Thoracic aorta (tissue), 2 donors: Measurements from ENCODE around the gene LRRC56. TPM values are rescaled to one million over a fixed set of nuclear protein-coding genes. Genes with fewer than 3 reads are reported as not detected.

Experiments
- ATAC-seq: fragments of 150-250 bp; one replicate; pipeline ENCODE4 v1.8.0; 2017; ENCODE audit warnings: low read depth; ENCODE audit not compliant: insufficient number of reproducible peaks, low FRiP score
- DNase-seq: peaks from one replicate; pipeline ENCODE4 v3.0.0-alpha.2; 2020; ENCODE audit warnings: low spot score
- H3K27ac ChIP-seq, 2 donors: fragments of 200-600 bp; sonication (generic); 1 replicate in 1 of 2; 2 replicates in 1 of 2; pipeline ENCODE4 v1.5.1; 2016; ENCODE audit warnings: mild to moderate bottlenecking in 2 of 2, moderate library complexity in 2 of 2
- H3K27me3 ChIP-seq: fragments of 200-600 bp; sonication (generic); replicated peaks from 2 replicates; pipeline ENCODE4 v1.6.0; 2016; ENCODE audit warnings: mild to moderate bottlenecking; ENCODE audit not compliant: insufficient read depth
- H3K36me3 ChIP-seq: fragments of 200-600 bp; sonication (generic); one replicate; pipeline ENCODE4 v1.5.1; 2016
- H3K4me1 ChIP-seq, 2 donors: fragments of 200-600 bp; sonication (generic); 1 replicate in 1 of 2; 2 replicates in 1 of 2; pipeline versions ENCODE4 v1.5.1 to v1.6.0; 2016; ENCODE audit warnings: low read depth in 2 of 2, mild to moderate bottlenecking in 1 of 2; ENCODE audit not compliant: control insufficient read depth in 1 of 2
- H3K4me3 ChIP-seq: fragments of 200-600 bp; sonication (generic); 2 replicates; pipeline ENCODE4 v1.5.1; 2016; ENCODE audit warnings: mild to moderate bottlenecking
- H3K9me3 ChIP-seq: fragments of 200-600 bp; sonication (generic); 2 replicates; pipeline ENCODE4 v1.5.1; 2016
- total RNA-seq, 2 donors: library from RNA; depleted of rRNA; stranded (reverse); fragments of >200 nt; gene quantifications; one replicate each; pipeline versions ENCODE4 v1.1.0 to v1.2.3, GENCODE V29; 2016
- TF ChIP-seq, protein P1 (sequence below): fragments of 200-600 bp; sonication (generic); IDR thresholded peaks from one replicate; pipeline ENCODE4 v1.5.1; 2019; ENCODE audit warnings: antibody characterized with exemption

LRRC56 gene
- total RNA-seq, 2 donors from 2014 or later = 0.41 TPM; not detected in 1

- Histone ChIP-seq H3K27ac (no peak overlapping the region), H3K36me3 (peaks cover 43% of the 10 kb centered on the region), H3K4me1 (no peaks in the 10 kb centered on the region), H3K27me3 (no peaks in the 10 kb centered on the region), H3K4me3 (no peak overlapping the region), H3K9me3 (no peaks in the 10 kb centered on the region)
- TF ChIP-seq, protein P1, sequence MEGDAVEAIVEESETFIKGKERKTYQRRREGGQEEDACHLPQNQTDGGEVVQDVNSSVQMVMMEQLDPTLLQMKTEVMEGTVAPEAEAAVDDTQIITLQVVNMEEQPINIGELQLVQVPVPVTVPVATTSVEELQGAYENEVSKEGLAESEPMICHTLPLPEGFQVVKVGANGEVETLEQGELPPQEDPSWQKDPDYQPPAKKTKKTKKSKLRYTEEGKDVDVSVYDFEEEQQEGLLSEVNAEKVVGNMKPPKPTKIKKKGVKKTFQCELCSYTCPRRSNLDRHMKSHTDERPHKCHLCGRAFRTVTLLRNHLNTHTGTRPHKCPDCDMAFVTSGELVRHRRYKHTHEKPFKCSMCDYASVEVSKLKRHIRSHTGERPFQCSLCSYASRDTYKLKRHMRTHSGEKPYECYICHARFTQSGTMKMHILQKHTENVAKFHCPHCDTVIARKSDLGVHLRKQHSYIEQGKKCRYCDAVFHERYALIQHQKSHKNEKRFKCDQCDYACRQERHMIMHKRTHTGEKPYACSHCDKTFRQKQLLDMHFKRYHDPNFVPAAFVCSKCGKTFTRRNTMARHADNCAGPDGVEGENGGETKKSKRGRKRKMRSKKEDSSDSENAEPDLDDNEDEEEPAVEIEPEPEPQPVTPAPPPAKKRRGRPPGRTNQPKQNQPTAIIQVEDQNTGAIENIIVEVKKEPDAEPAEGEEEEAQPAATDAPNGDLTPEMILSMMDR = no peak
- ATAC-seq (no peak), DNase-seq (no peak)
Measured at GRCh38 chr11:494761-495536, 42.4 kb upstream of the LRRC56 start.

- ATAC-seq (no peak), DNase-seq (no peak)
Measured at GRCh38 chr11:495537-495931, 41.8 kb upstream of the LRRC56 start.

DNA sequence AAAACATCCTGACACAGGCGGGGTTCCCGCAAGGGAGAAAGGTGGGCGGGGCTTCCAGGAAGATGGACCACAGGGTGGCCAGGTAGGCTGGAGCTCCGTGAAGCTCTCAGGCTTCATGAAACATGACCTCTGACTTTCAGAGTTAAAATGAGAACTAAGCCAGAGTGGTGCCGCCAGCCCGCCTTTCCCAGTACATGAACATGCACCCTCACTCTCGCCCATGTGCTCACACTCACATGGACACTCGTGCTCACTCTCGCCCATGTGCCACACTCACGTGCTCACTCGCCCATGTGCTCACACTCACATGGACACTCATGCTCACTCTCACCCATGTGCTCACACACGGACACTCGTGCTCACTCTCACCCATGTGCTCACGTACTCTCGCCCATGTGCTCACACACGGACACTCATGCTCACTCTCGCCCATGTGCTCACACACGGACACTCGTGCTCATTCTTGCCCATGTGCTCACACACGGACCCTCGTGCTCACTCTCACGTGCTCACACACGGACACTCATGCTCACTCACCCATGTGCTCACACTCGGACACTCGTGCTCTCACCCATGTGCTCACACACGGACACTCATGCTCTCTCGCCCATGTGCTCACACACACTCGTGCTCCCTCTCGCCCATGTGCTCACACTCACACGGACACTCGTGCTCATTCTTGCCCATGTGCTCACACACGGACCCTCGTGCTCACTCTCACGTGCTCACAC lies 40.3 kb upstream of the LRRC56 start:
- DNase-seq = no peak
- Histone ChIP-seq H3K27me3 (no peaks in the 10 kb centered on the region), H3K27ac (no peak overlapping the region), H3K4me3 (no peak overlapping the region), H3K9me3 (no peaks in the 10 kb centered on the region), H3K36me3 (peaks cover 55% of the 10 kb centered on the region), H3K4me1 (no peaks in the 10 kb centered on the region)
- no peak for ATAC-seq
- TF ChIP-seq, protein P1 = no peak

More at GRCh38 chr11:495537-495931, 41.8 kb upstream of the LRRC56 start:
- H3K4me1 ChIP-seq = no peaks in the 10 kb centered on the region
- H3K36me3 ChIP-seq = peaks cover 49% of the 10 kb centered on the region
- no peak overlapping the region for H3K4me3 ChIP-seq
- no peak overlapping the region for H3K27ac ChIP-seq
- TF ChIP-seq, protein P1 = no peak
- H3K9me3 ChIP-seq = no peaks in the 10 kb centered on the region
- H3K27me3 ChIP-seq = no peaks in the 10 kb centered on the region

- no peak overlapping the region for H3K27ac ChIP-seq
- DNase-seq = no peak
- H3K27me3 ChIP-seq = no peaks in the 10 kb centered on the region
- TF ChIP-seq, protein P1 = no peak
- H3K36me3 ChIP-seq = peaks cover 55% of the 10 kb centered on the region
- peaks cover 1 to 3% of the 10 kb centered on the region in 2 donors for H3K4me1 ChIP-seq
- no peak overlapping the region for H3K4me3 ChIP-seq
- no peaks in the 10 kb centered on the region for H3K9me3 ChIP-seq
- ATAC-seq = no peak
Measured at GRCh38 chr11:497565-498296, 39.6 kb upstream of the LRRC56 start.
